GM18951 (cell line): Measurements from ENCODE around the gene NELL1.

ENCODE experiments used
- POLR2A ChIP-seq: IDR thresholded peaks from 4 replicates; pipeline ENCODE4 v1.6.1; 2011; ENCODE audit warnings: mild to moderate bottlenecking; ENCODE audit not compliant: insufficient read length, insufficient read depth; ENCODE audit errors: extremely low read depth
- in situ Hi-C: fragments of 300-500 bp; cut with MboI; formaldehyde crosslinking; loops from one replicate; pipeline ENCODE4 v1.12.0; 2022; ENCODE audit warnings: low sequenced_read_pairs, mixed read lengths, inconsistent platforms; ENCODE audit not compliant: unreplicated experiment

Gene NELL1

GRCh38 chr11:21321072-21321471 is 651.7 kb downstream of the NELL1 start:
- no peak for TF ChIP-seq POLR2A

DNA sequence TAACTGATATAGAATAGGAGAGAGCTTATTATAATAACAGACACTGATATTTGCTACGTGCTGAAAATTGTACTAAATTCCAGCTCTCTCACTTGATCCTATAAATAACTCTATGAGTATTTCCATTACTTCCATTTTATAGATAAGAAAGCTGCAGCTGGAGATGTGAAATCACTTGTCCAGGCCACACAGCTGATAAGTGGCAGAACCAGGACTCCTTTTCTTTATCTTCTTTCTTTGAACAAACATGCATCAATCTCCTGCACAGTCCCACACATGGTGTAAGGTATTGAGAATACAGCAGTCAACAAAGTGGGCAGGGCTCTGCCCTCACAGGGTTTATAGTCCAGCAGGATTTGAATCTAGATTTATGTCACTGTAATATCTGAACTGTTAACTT is 652.1 kb downstream of the NELL1 start:
- TF ChIP-seq POLR2A, result no peak
- in situ Hi-C loops, result no loop called here

More at GRCh38 chr11:21321072-21321471, 651.7 kb downstream of the NELL1 start:
- in situ Hi-C loops, result no loop called here

DNA sequence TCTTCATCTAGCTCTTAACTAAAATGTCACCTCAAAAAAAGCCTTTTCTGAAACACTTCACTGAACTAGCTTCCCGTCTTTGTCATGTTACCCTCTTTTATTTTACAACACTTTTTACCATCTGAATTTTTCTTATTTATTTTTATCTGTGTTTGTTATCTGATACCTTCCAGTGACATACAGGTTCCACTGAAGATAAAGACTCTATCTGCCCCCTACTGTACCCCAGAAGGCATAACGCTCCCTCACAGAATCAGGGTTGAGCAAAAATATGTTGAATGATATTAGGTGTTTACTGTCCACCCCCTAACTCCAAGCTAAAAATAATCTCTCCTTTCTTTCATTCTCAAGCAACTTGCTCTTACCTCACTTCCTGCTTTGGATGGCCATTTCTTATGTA is 654.2 kb downstream of the NELL1 start:
- in situ Hi-C loops, result no loop called here
- no peak for TF ChIP-seq POLR2A

GRCh38 chr11:21343204-21343603 is 673.8 kb downstream of the NELL1 start:
- TF ChIP-seq POLR2A, result no peak
- in situ Hi-C loops, result no loop called here

- TF ChIP-seq POLR2A, result no peak
- in situ Hi-C loops, result no loop called here
Measured at GRCh38 chr11:21346361-21346760, 677.0 kb downstream of the NELL1 start.

GRCh38 chr11:21350613-21351012 is 681.2 kb downstream of the NELL1 start:
- in situ Hi-C loops, result no loop called here
- no peak for TF ChIP-seq POLR2A

DNA sequence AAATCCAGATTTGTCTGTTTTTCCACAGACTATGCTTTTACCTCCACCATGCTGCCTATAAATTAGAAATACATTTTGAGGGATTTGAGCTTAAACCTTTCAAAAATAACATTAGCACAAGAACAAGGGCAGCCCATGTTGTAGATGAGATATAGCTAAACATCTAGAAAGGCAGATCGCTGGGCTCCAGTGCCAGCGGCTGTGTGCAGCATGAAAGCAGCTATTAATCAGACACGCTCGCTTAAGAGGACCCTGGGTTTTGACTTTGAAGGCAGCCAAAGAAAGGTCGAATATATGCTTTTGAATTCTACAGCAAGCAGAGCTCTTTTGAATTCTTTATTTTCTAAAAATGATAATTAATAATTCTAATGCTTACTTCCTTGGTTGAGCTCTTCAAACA is 684.0 kb downstream of the NELL1 start:
- in situ Hi-C loops, result no loop called here
- TF ChIP-seq POLR2A, result no peak

GRCh38 chr11:21364866-21365624 is 695.7 kb downstream of the NELL1 start:
- in situ Hi-C loops, result no loop called here
- TF ChIP-seq POLR2A, result no peak

GRCh38 chr11:21369947-21370346 is 700.6 kb downstream of the NELL1 start:
- in situ Hi-C loops, result no loop called here
- no peak for TF ChIP-seq POLR2A

DNA sequence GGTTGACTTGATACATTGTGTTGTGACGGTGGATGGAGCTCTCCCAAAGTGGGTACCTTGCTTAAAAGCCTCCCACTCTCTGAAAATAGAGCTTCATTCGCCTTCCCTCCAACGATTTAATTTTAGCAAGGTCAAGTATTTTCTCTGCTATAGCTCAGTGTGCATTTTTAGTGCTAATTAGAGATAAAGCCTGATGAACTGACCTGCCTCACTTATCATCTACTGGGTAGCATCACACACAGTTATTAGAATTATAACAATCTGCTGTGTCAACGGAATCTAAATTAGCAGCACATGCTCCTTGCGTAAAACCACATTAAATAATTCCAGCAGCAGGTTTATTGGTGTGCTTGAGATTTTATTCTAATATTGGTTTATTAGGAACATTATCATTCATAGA is 701.7 kb downstream of the NELL1 start:
- in situ Hi-C loops, result no loop called here
- TF ChIP-seq POLR2A, result no peak

DNA sequence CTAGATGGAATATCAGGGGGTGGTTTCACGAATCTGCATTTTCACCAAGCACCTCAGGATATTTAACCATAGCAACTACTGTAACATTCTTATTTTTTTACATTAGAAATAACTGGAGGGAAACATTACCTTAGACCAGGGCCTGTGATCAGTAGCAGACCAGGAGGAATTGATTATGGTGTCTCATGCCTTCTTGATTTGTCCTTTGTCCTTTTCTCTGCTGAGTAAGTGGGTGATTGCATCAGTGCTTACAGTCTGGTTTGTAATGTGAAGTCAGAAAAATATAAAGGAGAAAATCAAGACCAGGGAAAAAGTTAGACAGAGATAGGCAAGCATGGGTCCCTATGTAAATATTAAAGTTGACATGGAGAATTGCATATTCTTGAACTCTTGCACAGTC is 703.3 kb downstream of the NELL1 start:
- TF ChIP-seq POLR2A, result no peak
- in situ Hi-C loops, result no loop called here

DNA sequence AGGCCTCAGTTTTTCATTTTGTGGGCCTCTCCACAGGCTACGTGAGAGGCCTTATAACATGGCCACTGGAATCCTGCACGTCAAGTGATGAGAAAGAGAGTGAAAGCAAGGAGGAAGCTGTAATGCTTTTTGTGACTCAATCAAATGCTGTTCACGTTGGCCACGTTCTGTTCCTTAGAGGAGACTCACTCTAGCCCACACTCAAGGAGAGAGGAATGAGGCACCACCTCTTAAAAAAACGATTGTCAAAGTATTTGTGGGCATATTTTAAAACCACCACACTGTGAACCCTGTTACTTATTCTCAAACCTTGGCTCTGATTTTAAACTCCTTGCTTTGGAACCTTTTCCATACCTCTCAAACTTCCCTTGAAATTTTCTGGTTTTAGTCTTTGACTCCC is 705.0 kb downstream of the NELL1 start:
- in situ Hi-C loops, result no loop called here
- TF ChIP-seq POLR2A, result no peak

DNA sequence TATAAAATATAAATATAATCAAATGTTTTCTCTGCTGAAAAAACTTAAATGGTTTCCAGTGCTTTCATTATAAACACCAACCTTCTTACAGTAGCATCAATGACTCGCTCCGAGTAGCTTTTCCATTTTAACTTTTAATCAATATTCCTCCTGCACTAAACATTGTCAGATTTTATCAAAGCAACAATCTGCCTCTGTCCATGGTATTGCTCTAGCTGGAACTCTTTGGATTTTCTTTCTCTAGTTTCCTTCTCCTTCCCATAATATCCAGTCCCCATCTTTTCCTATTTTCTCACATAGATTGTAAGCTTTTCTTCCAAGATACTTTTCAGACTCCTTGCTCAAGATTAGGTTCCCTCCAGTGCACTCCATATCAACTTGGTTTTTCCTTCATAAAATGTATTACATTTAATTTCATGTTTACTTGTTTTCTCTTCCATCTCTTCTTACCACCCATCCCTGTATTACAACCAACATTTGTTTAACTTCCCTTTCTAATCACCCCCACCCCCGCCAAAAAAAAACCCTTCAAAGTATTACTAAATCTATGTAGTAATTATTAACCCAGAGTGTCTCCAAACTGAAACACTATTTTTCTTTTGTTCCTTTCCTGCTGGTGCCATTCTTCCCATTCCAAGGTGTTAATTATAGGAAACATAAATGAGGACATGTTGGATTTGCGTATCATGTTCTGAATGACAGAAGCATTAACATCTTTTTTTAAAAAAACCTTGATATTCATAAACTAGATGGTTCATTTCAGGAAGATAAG is 716.5 kb downstream of the NELL1 start:
- in situ Hi-C loops, result no loop called here
- no peak for TF ChIP-seq POLR2A

DNA sequence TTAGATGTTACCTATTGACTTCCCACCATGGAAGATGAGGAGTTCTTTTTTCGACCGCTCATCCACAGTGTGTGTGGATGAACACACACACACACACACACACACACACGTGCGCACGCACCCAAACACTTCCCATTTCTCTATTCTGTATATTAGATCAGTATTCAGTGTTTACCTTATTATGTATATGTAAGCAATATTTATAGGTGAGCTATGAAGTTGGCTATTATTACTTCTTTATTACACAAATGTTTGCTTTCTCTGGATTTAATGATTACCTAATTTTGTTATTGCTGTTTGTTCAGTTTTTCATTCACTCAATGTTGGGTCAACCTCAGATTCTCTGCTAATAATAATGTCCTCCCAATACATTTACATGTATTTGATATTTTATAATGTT is 721.0 kb downstream of the NELL1 start:
- no peak for TF ChIP-seq POLR2A

More for the DNA sequence above, 721.0 kb downstream of the NELL1 start:
- in situ Hi-C loops, result no loop called here
